ENCODE data around the gene RBPJ. TPM values are rescaled to one million over a fixed set of nuclear protein-coding genes. Genes with fewer than 3 reads are reported as not detected.

The RBPJ gene
- total RNA-seq, 1 experiment from 2014 or later = 59.8 TPM

DNA sequence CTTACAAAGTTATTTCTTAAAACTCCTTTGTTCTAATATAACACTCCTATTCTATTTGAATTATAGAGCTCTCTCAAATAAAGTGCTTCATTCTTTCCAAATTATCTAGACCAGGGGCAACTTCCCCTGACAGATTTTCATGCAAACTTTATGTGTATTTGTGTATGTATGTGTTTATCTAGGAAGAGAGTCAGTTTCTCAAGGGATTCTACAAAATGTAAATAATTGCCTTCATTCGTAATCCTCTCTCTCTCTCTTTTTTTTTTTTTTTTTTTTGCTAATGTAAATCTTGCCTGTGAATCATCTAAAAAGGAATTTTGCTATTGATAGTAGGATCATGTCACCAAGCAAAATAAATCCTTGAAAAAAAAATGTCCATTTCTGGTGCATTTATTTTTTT lies 38.9 kb upstream of the RBPJ start:
- no peaks in the 10 kb centered on the region for H3K27me3 ChIP-seq (replicated peaks; ENCODE audit: insufficient read depth, low read depth, low read length, poor library complexity)
- DNase-seq (ENCODE audit: low spot score) = no peak
- ChIA-PET CTCF (no interaction called here), POLR2A (ENCODE audit: low non-redundant PET) (no interaction called here)
- BruUV-seq (replicated peaks) = no TSS peak
- H3K4me3 ChIP-seq (ENCODE audit: low read depth, low read length, poor library complexity, severe bottlenecking) = no peak overlapping the region
- no peak overlapping the region for H3K27ac ChIP-seq (ENCODE audit: low read depth, low read length, poor library complexity, severe bottlenecking)
- no peaks in the 10 kb centered on the region for H3K36me3 ChIP-seq (ENCODE audit: insufficient read depth, low read length, poor library complexity, severe bottlenecking)
- no peaks in the 10 kb centered on the region for H3K9me3 ChIP-seq (ENCODE audit: low read depth, low read length, poor library complexity, severe bottlenecking)
- no peaks in the 10 kb centered on the region for H3K4me1 ChIP-seq (ENCODE audit: insufficient read depth, low read length, poor library complexity, severe bottlenecking)
- TF ChIP-seq EZH2 (IDR thresholded peaks at IDR 0.05; ENCODE audit: borderline replicate concordance, low read depth, low read length, poor library complexity, severe bottlenecking) = no peak
- TF ChIP-seq, protein P1, sequence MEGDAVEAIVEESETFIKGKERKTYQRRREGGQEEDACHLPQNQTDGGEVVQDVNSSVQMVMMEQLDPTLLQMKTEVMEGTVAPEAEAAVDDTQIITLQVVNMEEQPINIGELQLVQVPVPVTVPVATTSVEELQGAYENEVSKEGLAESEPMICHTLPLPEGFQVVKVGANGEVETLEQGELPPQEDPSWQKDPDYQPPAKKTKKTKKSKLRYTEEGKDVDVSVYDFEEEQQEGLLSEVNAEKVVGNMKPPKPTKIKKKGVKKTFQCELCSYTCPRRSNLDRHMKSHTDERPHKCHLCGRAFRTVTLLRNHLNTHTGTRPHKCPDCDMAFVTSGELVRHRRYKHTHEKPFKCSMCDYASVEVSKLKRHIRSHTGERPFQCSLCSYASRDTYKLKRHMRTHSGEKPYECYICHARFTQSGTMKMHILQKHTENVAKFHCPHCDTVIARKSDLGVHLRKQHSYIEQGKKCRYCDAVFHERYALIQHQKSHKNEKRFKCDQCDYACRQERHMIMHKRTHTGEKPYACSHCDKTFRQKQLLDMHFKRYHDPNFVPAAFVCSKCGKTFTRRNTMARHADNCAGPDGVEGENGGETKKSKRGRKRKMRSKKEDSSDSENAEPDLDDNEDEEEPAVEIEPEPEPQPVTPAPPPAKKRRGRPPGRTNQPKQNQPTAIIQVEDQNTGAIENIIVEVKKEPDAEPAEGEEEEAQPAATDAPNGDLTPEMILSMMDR (conservative IDR thresholded peaks at IDR 0.05; ENCODE audit: low read depth, low read length) = no peak
- intact Hi-C loops (cut with micrococcal nuclease; ENCODE audit: unreplicated experiment) = no loop called here

DNA sequence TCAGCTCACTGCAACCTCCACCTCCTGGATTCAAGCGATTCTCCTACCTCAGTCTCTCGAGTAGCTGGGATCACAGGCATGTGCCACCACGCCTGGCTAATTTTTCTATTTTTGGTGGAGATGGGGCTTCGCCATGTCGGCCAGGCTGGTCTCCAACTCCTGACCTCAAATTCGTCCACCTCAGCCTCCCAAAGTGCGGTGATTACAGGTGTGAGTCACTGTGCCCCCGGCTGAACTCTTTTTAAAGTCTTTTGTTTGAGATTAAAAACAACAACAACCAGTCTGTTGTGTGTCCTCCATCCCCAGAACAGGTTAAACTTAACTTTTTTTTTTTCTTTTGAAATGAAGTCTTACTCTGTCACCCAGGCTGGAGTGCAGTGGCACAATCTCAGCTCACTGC lies 36.3 kb upstream of the RBPJ start:
- no TSS peak for BruUV-seq (replicated peaks)
- intact Hi-C loops (cut with micrococcal nuclease; ENCODE audit: unreplicated experiment) = no loop called here
- Histone ChIP-seq H3K4me1 (ENCODE audit: insufficient read depth, low read length, poor library complexity, severe bottlenecking) (no peaks in the 10 kb centered on the region), H3K9me3 (ENCODE audit: low read depth, low read length, poor library complexity, severe bottlenecking) (no peaks in the 10 kb centered on the region), H3K36me3 (ENCODE audit: insufficient read depth, low read length, poor library complexity, severe bottlenecking) (no peaks in the 10 kb centered on the region), H3K4me3 (ENCODE audit: low read depth, low read length, poor library complexity, severe bottlenecking) (no peak overlapping the region), H3K27ac (ENCODE audit: low read depth, low read length, poor library complexity, severe bottlenecking) (no peak overlapping the region), H3K27me3 (replicated peaks; ENCODE audit: insufficient read depth, low read depth, low read length, poor library complexity) (no peaks in the 10 kb centered on the region)
- ChIA-PET CTCF (no interaction called here), POLR2A (ENCODE audit: low non-redundant PET) (no interaction called here)
- TF ChIP-seq EZH2 (IDR thresholded peaks at IDR 0.05; ENCODE audit: borderline replicate concordance, low read depth, low read length, poor library complexity, severe bottlenecking) = no peak
- TF ChIP-seq, protein P1 (conservative IDR thresholded peaks at IDR 0.05; ENCODE audit: low read depth, low read length) = no peak
- no peak for DNase-seq (ENCODE audit: low spot score)

DNA sequence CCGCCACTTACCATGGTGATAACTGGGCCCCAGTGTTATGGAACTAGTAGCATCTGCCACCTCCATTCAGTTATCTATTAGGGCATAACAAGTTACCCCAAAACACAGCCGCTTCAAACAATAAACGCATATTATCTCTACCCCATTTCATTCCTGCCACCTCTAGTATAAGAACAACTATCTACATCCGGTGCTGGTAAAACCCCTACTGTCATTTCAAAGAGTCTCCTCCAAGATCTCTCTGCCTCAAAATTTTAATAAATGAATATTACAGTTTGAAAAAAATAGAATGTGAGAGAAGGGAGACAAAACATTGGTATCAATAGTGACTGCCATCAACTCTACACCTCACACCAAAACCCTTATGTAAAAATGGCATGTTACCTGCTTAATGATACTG lies 35.5 kb upstream of the RBPJ start:
- Histone ChIP-seq H3K27ac (ENCODE audit: low read depth, low read length, poor library complexity, severe bottlenecking) (no peak overlapping the region), H3K27me3 (replicated peaks; ENCODE audit: insufficient read depth, low read depth, low read length, poor library complexity) (no peaks in the 10 kb centered on the region), H3K36me3 (ENCODE audit: insufficient read depth, low read length, poor library complexity, severe bottlenecking) (no peaks in the 10 kb centered on the region), H3K9me3 (ENCODE audit: low read depth, low read length, poor library complexity, severe bottlenecking) (no peaks in the 10 kb centered on the region), H3K4me1 (ENCODE audit: insufficient read depth, low read length, poor library complexity, severe bottlenecking) (no peaks in the 10 kb centered on the region), H3K4me3 (ENCODE audit: low read depth, low read length, poor library complexity, severe bottlenecking) (no peak overlapping the region)
- intact Hi-C loops (cut with micrococcal nuclease; ENCODE audit: unreplicated experiment) = no loop called here
- no peak for DNase-seq (ENCODE audit: low spot score)
- no peak for TF ChIP-seq EZH2 (IDR thresholded peaks at IDR 0.05; ENCODE audit: borderline replicate concordance, low read depth, low read length, poor library complexity, severe bottlenecking)
- TF ChIP-seq, protein P1 (conservative IDR thresholded peaks at IDR 0.05; ENCODE audit: low read depth, low read length) = no peak
- ChIA-PET CTCF (no interaction called here), POLR2A (ENCODE audit: low non-redundant PET) (no interaction called here)
- no TSS peak for BruUV-seq (replicated peaks)
